ENCODE results near the gene THADA.
"Not testable (repeated sequence)": the region's sequence is repeated elsewhere in the genome, so short reads cannot be mapped to it uniquely, and the experiment has no call there.

The THADA gene

GRCh38 chr2:43610361-43610760 lies 14.5 kb upstream of the THADA start:
- TF ChIP-seq CTCF (IDR thresholded peaks at IDR 0.05; ENCODE audit: low read depth, low read length): no peak
- no peak overlapping the region for H3K4me3 ChIP-seq (ENCODE audit: low read depth, low read length)

DNA sequence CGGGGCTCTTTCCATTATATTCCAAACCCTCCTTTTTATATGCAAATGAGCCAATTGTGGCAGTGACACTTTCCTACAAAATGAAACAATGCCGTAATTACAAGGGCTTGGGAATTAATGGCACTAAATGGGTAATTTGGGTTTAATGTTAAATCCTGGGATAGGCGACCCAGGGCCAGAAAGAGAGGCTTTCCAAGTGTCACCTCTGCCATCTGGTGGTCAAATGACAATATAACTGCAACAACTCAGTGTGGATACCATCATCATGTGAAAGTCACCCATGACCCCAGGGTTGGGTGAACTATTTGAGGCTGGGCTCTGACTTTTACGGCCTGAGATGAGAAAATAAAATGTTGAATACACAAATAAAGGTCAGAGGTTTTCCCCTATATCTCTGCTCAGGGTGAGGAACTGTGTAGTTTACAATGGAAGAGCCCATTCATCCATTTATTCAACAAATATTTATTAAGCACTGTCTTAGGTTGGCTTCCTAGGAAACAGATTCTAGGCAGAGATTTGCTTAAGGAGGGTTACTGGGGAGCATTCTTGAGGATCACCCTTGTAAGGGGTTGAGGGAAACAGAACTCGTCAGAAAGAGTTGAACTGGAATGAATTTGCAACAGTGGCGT lies 13.6 kb upstream of the THADA start:
- peak; percentile 58; the same call in 1 of the 2 replicates for TF ChIP-seq CTCF (IDR thresholded peaks at IDR 0.05; ENCODE audit: low read depth, low read length)
- H3K4me3 ChIP-seq (ENCODE audit: low read depth, low read length): no peak overlapping the region

GRCh38 chr2:43605851-43606250 lies 10.0 kb upstream of the THADA start:
- H3K4me3 ChIP-seq (ENCODE audit: low read depth, low read length): no peak overlapping the region
- no peak for TF ChIP-seq CTCF (IDR thresholded peaks at IDR 0.05; ENCODE audit: low read depth, low read length)

- TF ChIP-seq CTCF (IDR thresholded peaks at IDR 0.05; ENCODE audit: low read depth, low read length): peak; percentile 52
- H3K4me3 ChIP-seq (ENCODE audit: low read depth, low read length): no peak overlapping the region
These were observed 9.3 kb upstream of the THADA start for GRCh38 chr2:43605079-43605655.

DNA sequence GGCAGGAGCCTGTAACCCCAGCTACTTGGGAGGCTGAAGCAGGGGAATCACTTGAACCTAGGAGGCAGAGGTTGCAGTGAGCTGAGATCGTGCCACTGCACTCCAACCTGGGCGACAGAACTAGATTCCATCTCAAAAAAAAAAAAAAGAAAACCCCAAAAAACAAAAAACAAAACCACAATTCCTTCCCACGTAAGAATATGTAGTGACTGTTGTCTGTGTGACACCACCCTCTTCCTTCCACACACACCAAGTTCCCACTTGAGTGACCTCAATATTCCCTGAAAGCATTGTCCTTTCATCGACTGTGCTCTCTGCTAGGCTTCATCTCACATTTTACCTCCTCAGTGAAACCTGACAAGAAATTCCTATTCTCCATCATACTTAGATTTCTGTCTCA lies 8.8 kb upstream of the THADA start:
- no peak for TF ChIP-seq CTCF (IDR thresholded peaks at IDR 0.05; ENCODE audit: low read depth, low read length)
- H3K4me3 ChIP-seq (ENCODE audit: low read depth, low read length): no peak overlapping the region

- not testable (repeated sequence) for H3K4me3 ChIP-seq (ENCODE audit: low read depth, low read length)
These were observed 4.8 kb upstream of the THADA start for GRCh38 chr2:43600596-43600995.

DNA sequence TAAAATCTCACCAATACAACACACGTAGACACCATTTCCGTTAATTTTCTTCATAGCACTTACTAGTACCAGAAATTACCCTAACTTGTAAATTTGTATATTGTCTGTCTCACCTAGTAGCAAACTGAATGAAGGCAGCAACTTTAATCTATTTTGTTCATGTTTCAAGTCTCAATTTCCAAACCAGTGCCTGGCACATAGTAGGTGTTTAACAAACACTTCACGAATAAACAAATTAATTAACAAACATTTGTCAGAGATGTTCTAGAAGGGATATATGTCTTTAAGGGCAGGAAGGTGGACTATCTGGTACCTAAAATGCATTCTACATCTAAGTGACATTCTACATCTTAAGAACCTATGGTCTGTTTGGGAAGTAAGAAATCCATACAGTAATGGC lies 963 bp downstream of the THADA start:
- TF ChIP-seq CTCF (IDR thresholded peaks at IDR 0.05; ENCODE audit: low read depth, low read length): no peak
- H3K4me3 ChIP-seq (ENCODE audit: low read depth, low read length): peak overlapping the region; percentile 93

- no peak for TF ChIP-seq CTCF (IDR thresholded peaks at IDR 0.05; ENCODE audit: low read depth, low read length)
- H3K4me3 ChIP-seq (ENCODE audit: low read depth, low read length): no peak overlapping the region
These were observed 2.6 kb downstream of the THADA start for GRCh38 chr2:43593254-43593653.
